Stimulated activated CD4-positive, alpha-beta T cell treated with anti-CD3 and anti-CD28 coated beads, Interleukin-2, amount 100 ng/mL, for 24 hours (primary cell): Measurements from ENCODE around the gene OPTC.

Source experiments
- DNase-seq, 2 donors: peaks; one replicate each; pipeline ENCODE4 v3.0.0-alpha.2; 2020

Gene OPTC

DNA sequence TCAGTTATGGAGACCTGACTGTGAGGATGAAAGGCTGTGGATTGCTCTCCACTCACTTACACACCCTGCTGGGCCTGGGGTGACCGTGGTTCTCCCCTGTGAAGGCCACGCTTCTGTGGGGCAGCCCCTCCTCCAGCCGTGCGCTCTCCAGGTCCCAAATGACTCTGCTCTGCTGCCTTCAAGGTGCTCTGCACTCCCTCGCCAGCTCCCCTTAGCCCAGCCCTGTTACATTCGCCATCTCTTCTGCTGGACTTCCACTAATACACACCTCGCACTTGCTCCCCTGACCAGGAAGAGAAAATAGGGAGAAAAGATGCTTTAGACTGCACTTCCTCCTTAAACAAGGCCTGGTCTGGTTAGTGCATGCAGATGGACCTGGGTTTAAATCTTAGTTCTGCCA is 24.6 kb downstream of the OPTC start:
- DNase-seq = no peak

- no peak for DNase-seq
Observed at GRCh38 chr1:203519053-203519840, 25.3 kb downstream of the OPTC start.

DNA sequence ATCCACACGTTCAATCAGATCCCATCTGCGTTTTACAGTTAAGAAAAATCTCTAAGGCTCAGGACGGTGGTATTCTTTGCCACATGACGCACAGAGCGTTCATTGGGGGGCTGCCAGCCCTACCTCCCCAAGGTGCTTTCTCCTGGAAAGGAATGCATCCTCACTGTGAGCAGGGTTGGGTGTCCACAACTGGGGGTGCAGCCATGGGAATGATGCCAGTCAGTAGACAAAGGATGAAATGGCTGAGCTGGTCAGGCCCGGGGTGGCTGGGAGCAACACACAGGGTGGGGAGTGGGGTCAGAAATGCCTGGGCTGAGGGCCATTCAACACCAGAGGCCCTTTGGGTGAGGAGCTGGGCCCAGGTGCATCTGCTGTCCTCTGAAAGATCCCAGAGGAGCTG is 25.9 kb downstream of the OPTC start:
- no peak for DNase-seq

- DNase-seq = no peak
Observed at GRCh38 chr1:203520315-203520714, 26.4 kb downstream of the OPTC start.

- DNase-seq = no peak
Observed at GRCh38 chr1:203521074-203521794, 27.3 kb downstream of the OPTC start.

DNA sequence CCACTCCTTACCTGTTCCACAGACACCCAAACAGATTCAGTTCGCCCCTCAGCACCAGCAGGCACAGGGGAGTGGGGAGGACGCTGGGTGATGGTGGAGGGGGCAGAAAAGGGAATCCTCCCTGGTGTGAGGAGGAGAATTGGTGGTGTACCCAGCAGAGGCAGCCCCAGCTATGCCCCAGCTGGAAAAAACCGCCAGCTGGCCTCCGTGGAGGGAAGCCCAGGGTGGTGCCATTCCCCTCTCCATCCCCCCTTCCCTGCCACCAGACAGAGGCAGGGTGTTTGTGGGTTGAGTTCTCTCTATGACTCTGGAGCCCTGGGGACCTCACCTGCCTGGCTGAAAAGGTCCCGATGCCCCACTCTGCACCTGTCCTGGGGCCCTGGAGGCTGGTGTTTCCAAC is 27.9 kb downstream of the OPTC start:
- no peak for DNase-seq

- no peak for DNase-seq
Observed at GRCh38 chr1:203522237-203522636, 28.3 kb downstream of the OPTC start.

DNA sequence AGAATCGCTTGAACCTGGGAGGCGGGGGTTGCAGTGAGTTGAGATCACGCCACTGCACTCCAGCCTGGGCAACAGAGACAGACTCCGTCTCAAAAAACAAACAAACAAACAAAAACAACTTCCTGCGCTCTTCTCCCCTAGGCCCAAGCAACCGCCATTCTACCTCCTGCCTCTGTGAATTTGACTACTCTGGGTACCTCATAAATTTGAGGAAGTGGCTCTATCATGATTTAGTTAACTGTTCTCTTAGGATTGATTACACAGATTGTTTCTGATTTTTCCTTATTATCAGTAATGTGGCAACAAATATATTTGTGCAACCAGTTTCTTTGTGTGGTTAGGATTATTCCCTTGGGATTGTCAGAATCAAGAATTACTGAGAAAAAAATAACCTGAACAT is 29.7 kb downstream of the OPTC start:
- no peak for DNase-seq

GRCh38 chr1:203524152-203524551 is 30.2 kb downstream of the OPTC start:
- DNase-seq = no peak

GRCh38 chr1:203524824-203525223 is 30.9 kb downstream of the OPTC start:
- no peak for DNase-seq

GRCh38 chr1:203525685-203526084 is 31.7 kb downstream of the OPTC start:
- DNase-seq = no peak

DNA sequence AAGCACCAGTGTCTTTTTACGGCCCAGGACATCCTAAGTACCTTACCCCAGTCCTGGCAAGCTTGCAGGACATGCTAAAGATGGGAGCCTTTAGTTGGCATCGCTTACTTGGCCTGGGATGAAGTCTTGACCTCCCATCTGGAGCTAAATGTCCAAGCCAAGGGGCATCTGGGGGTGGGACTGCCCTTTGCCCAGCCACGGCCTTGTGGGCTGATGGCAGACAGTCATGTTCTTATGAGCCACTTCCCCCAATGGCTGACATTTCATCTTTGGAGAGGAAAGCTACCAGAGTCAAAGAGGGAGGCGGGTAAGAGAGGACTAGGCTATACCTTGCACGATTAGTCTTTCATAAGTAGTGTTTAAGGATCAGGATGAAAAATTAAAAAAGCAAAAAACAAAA is 32.2 kb downstream of the OPTC start:
- no peak for DNase-seq

DNA sequence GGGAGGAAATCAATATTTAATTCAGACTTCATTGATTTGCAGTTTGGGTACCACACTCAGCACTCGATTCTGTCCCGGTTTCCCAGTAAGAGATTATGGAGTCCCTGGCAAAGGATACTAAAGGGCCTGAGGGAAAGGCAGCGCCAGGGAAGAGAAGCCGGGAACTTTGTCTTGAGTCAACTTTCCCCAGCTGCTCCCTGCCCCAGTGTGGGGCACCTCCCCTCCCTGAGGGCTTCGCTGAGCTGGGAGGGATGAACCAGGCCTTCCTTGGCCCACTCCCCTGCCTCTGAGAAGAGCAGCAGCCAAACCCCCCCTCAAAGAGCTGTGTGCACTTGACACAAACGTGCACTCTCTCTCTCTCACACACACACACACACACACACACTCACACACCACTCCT is 32.6 kb downstream of the OPTC start:
- no peak for DNase-seq

DNA sequence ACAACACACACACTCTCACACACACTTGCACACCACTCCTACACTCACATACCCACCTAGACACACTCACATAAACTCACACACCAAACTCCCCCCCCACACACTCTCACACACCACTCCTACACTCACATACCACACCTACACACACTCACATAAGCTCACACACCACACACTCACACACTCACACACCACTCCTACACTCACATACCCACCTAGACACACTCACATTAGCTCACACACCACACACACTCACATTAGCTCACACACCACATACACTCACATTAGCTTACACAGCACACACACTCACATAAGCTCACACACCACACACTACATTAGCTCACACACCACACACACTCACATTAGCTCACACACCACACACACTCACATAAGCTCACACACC is 33.1 kb downstream of the OPTC start:
- DNase-seq = no peak

GRCh38 chr1:203528063-203528462 is 34.1 kb downstream of the OPTC start:
- no peak for DNase-seq

DNA sequence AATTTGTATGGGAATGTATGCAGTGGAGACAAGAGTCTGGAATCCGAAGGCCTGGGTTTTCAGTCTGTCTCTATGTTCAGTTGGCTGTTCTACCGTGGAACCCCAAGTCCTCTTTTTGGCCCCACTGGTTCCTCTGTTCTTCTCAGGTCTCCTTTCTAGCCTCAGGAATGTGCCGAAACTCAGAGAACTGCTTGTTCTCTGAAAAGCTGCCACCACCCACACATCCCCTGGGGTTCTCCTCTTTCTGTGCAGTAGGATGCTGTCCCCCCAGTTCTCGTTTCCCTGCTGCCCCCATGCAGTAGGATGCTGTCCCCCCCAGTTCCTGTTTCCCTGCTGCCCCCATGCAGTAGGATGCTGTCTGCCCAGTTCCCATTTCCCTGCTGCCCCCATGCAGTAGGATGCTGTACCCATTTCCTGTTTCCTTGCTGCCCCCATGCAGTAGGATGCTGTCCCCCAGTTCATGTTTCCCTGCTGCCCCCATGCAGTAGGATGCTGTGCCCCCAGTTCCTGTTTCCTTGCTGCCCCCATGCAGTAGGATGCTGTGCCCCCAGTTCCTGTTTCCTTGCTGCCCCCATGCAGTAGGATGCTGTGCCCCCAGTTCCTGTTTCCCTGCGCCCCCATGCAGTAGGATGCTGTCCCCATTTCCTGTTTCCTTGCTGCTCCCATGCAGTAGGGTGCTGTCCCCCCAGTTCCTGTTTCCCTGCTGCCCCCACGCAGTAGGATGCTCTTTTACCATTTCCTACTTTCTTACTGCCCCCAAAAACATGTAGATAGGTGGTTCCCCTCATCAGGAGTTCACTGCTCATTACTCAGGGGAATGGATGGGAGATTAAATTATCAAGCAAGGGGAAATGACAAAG is 35.3 kb downstream of the OPTC start:
- DNase-seq = no peak

GRCh38 chr1:203531063-203531462 is 37.1 kb downstream of the OPTC start:
- DNase-seq = no peak

DNA sequence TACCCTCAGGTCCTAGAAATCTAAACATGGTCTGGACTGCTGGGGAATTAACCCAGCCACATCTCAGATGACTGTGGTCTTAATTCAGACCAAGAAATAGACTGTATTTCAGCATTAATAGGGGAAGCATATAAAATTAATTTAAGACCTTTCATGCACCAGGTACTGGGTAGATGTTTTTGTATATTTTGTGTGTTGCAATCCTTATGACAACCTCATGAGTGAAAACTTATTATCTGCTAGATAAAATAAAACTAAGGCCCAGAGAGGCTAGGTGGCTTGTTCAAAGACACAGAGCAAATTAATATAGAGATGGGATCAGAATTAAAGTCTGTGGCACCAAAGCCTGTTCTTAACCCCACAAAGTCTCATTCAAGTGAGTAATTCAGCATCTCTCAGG is 40.1 kb downstream of the OPTC start:
- no peak for DNase-seq

- DNase-seq = no peak
Observed at GRCh38 chr1:203534526-203534925, 40.6 kb downstream of the OPTC start.

DNA sequence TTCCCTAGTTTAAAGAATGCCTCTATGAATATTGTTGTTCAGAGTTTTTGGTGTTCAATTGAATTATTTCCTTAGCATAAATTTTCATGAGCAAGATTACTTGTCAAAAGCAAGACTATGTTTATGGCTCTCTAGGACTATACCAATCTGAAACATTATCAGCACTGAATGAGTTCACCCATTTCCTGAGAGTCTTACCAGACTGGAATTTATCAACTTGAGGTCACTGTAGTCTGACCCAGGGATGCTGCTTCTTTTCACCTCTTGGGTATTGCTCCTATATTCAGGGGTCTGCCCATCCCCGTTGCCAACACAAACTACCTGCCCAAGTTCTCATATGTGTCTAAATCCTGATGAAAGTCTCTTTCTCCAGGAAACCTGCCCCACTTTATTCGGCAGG is 42.6 kb downstream of the OPTC start:
- DNase-seq = no peak

- no peak for DNase-seq
Observed at GRCh38 chr1:203536980-203537455, 43.1 kb downstream of the OPTC start.

DNA sequence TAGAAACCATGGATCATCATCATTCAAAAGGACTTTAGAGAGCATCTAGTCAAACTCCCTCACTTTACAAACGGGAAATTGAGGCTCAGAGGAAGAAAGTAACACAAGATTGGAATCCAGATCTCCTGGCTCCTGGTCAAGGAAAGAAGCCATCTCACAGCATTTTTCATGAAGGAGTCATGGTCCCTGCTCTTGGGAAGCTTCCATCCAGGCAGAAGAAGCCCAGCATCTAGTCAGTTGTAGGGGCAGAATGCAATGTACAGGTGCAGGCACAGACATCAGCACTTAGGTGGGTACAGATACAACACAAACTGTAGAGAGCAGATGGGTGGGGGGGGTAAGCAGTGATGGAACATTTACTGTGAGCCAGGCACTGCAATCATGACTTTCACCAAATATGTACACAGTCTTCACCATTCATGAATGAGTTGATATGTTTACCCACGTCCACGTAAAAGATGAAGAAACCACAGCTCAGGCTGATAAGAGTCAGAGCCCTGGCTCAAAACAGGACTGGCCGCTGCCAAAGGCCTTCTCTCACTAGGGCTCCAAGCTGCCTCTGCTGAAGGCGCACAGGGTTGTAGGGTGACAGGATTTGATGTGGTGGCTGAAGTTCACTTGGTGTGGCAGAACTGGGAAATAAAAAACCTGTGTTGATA is 44.0 kb downstream of the OPTC start:
- DNase-seq = no peak

GRCh38 chr1:203538726-203539125 is 44.8 kb downstream of the OPTC start:
- no peak for DNase-seq
